Tibial artery (tissue), 4 donors: ENCODE measurements around the gene HDAC3.

Experiments
- DNase-seq, 2 donors: peaks; one replicate each; pipeline ENCODE4 v3.0.0-alpha.2; 2019
- H3K27ac ChIP-seq, 2 donors: fragments of 200-600 bp; sonication (generic) in 1 of 2; 1 replicate in 1 of 2; 2 replicates in 1 of 2; pipeline ENCODE4 v1.5.1; 2018 to 2019; ENCODE audit warnings: mild to moderate bottlenecking in 1 of 2
- H3K27me3 ChIP-seq, 2 donors: fragments of 200-600 bp; sonication (generic) in 1 of 2; one replicate each; pipeline versions ENCODE4 v1.5.1 to v1.6.0; 2016 to 2019
- H3K36me3 ChIP-seq, 3 donors: fragments of 200-600 bp; sonication (generic) in 2 of 3; one replicate each; pipeline ENCODE4 v1.5.1; 2016 to 2019; ENCODE audit warnings: mild to moderate bottlenecking in 2 of 3
- H3K4me1 ChIP-seq, 4 donors: fragments of 200-600 bp; sonication (generic) in 2 of 4; 1 replicate in 3 of 4; 2 replicates in 1 of 4; pipeline ENCODE4 v1.5.1; 2016 to 2019
- H3K4me3 ChIP-seq, 2 donors: fragments of 200-600 bp; sonication (generic) in 1 of 2; 1 replicate in 1 of 2; 2 replicates in 1 of 2; pipeline ENCODE4 v1.5.1; 2018 to 2019; ENCODE audit warnings: mild to moderate bottlenecking in 2 of 2
- H3K9me3 ChIP-seq, 3 donors: fragments of 200-600 bp; sonication (generic) in 1 of 3; one replicate each; pipeline ENCODE4 v1.5.1; 2016 to 2019
- CTCF ChIP-seq, 2 experiments: fragments of 200-600 bp in 1 of 2; fragments of 450-650 bp in 1 of 2; IDR thresholded peaks; one replicate each; pipeline ENCODE4 v1.5.1; 2017 to 2019; ENCODE audit warnings: antibody characterized with exemption in 2 of 2, mild to moderate bottlenecking in 1 of 2, moderate library complexity in 1 of 2
- intact Hi-C: fragments of 100-400 bp; cut with DNase I; formaldehyde crosslinking; loops from one replicate; pipeline ENCODE4 v1.15.0; 2023; ENCODE audit warnings: low total_unique reads

Gene HDAC3

GRCh38 chr5:141634720-141635119 is 1.9 kb downstream of the HDAC3 start:
- Histone ChIP-seq H3K27me3 (peaks cover 0 to 5% of the 10 kb centered on the region in 2 donors), H3K9me3 (no peaks in the 10 kb centered on the region), H3K27ac (no peak overlapping the region), H3K4me3 (no peak overlapping the region), H3K36me3 (peaks cover 0 to 4% (median 4%) of the 10 kb centered on the region in 3 donors), H3K4me1 (peaks cover 0 to 40% (median 29%) of the 10 kb centered on the region in 4 donors)
- TF ChIP-seq CTCF (IDR thresholded peaks at IDR 0.05) = no peak
- intact Hi-C loops = no loop called here
- DNase-seq = no peak

GRCh38 chr5:141633871-141634561 is 2.6 kb downstream of the HDAC3 start:
- intact Hi-C loops = no loop called here
- H3K4me1 ChIP-seq = peaks cover 0 to 40% (median 29%) of the 10 kb centered on the region in 4 donors
- DNase-seq = no peak
- H3K36me3 ChIP-seq = peaks cover 7 to 11% (median 11%) of the 10 kb centered on the region in 3 donors
- no peak overlapping the region for H3K4me3 ChIP-seq
- H3K27me3 ChIP-seq = peaks cover 0 to 5% of the 10 kb centered on the region in 2 donors
- H3K27ac ChIP-seq = no peak overlapping the region
- no peaks in the 10 kb centered on the region for H3K9me3 ChIP-seq
- TF ChIP-seq CTCF (IDR thresholded peaks at IDR 0.05) = no peak

GRCh38 chr5:141632650-141633049 is 4.0 kb downstream of the HDAC3 start:
- DNase-seq = no peak
- H3K4me3 ChIP-seq = no peak overlapping the region
- peaks cover 21 to 25% (median 25%) of the 10 kb centered on the region in 3 donors for H3K36me3 ChIP-seq
- H3K27me3 ChIP-seq = no peaks in the 10 kb centered on the region
- no peaks in the 10 kb centered on the region for H3K9me3 ChIP-seq
- no peak overlapping the region for H3K27ac ChIP-seq
- H3K4me1 ChIP-seq = peaks cover 0 to 34% (median 25%) of the 10 kb centered on the region in 4 donors
- intact Hi-C loops = no loop called here
- no peak for TF ChIP-seq CTCF (IDR thresholded peaks at IDR 0.05)

- no peak for TF ChIP-seq CTCF (IDR thresholded peaks at IDR 0.05)
- peaks cover 39 to 45% (median 41%) of the 10 kb centered on the region in 3 donors for H3K36me3 ChIP-seq
- DNase-seq = no peak
- intact Hi-C loops = no loop called here
- no peaks in the 10 kb centered on the region for H3K27me3 ChIP-seq
- no peak overlapping the region for H3K4me3 ChIP-seq
- no peaks in the 10 kb centered on the region for H3K9me3 ChIP-seq
- H3K27ac ChIP-seq = no peak overlapping the region
- H3K4me1 ChIP-seq = peaks cover 0 to 23% (median 13%) of the 10 kb centered on the region in 4 donors
Observed at GRCh38 chr5:141630570-141631140, 6.0 kb downstream of the HDAC3 start.

- Histone ChIP-seq H3K36me3 (peaks cover 56 to 67% (median 59%) of the 10 kb centered on the region in 3 donors), H3K9me3 (no peaks in the 10 kb centered on the region), H3K27ac (no peak overlapping the region), H3K4me1 (peaks cover 0 to 6% (median 0%) of the 10 kb centered on the region in 4 donors), H3K27me3 (no peaks in the 10 kb centered on the region), H3K4me3 (no peak overlapping the region)
- DNase-seq = no peak
- intact Hi-C loops = loop anchor here (10.0 kb wide), 1 partner anchor 53 kb away; no protein-coding TSS in a partner anchor
- TF ChIP-seq CTCF (IDR thresholded peaks at IDR 0.05) = no peak
Observed at GRCh38 chr5:141628175-141628788, 8.4 kb downstream of the HDAC3 start.
